ENCODE data around the gene IDE. TPM values are rescaled to one million over a fixed set of nuclear protein-coding genes. Genes with fewer than 3 reads are reported as not detected.

IDE gene
- total RNA-seq, 1 donor from 2014 or later: 25.7 TPM

- no peak for TF ChIP-seq CTCF (IDR thresholded peaks at IDR 0.05; ENCODE audit: insufficient read depth, low read length, poor library complexity, severe bottlenecking)
- Histone ChIP-seq H3K36me3 (ENCODE audit: control insufficient read depth, insufficient read depth, low read length) (no peaks in the 10 kb centered on the region), H3K27me3 (ENCODE audit: control insufficient read depth, insufficient read depth, low read length) (no peaks in the 10 kb centered on the region), H3K4me3 (ENCODE audit: low read depth, low read length) (no peak overlapping the region)
- no peak for DNase-seq (ENCODE audit: low read depth)
Observed at GRCh38 chr10:92569071-92569470, 4.8 kb downstream of the IDE start.

- H3K4me3 ChIP-seq (ENCODE audit: low read depth, low read length): no peak overlapping the region
- peak; percentile 67 for DNase-seq (ENCODE audit: low read depth)
- no peak for TF ChIP-seq CTCF (IDR thresholded peaks at IDR 0.05; ENCODE audit: insufficient read depth, low read length, poor library complexity, severe bottlenecking)
Observed at GRCh38 chr10:92567952-92568600, 5.8 kb downstream of the IDE start.

GRCh38 chr10:92562424-92562823, 11.5 kb downstream of the IDE start:
- Histone ChIP-seq H3K36me3 (ENCODE audit: control insufficient read depth, insufficient read depth, low read length) (no peaks in the 10 kb centered on the region), H3K4me3 (ENCODE audit: low read depth, low read length) (no peak overlapping the region)
- TF ChIP-seq CTCF (IDR thresholded peaks at IDR 0.05; ENCODE audit: insufficient read depth, low read length, poor library complexity, severe bottlenecking): no peak

More at GRCh38 chr10:92567952-92568600, 5.8 kb downstream of the IDE start:
- Histone ChIP-seq H3K27me3 (ENCODE audit: control insufficient read depth, insufficient read depth, low read length) (no peaks in the 10 kb centered on the region), H3K36me3 (ENCODE audit: control insufficient read depth, insufficient read depth, low read length) (no peaks in the 10 kb centered on the region)

GRCh38 chr10:92559046-92559445, 14.8 kb downstream of the IDE start:
- no peaks in the 10 kb centered on the region for H3K27me3 ChIP-seq (ENCODE audit: control insufficient read depth, insufficient read depth, low read length)
- DNase-seq (ENCODE audit: low read depth): no peak
- H3K36me3 ChIP-seq (ENCODE audit: control insufficient read depth, insufficient read depth, low read length): no peaks in the 10 kb centered on the region
- TF ChIP-seq CTCF (IDR thresholded peaks at IDR 0.05; ENCODE audit: insufficient read depth, low read length, poor library complexity, severe bottlenecking): no peak
- H3K4me3 ChIP-seq (ENCODE audit: low read depth, low read length): no peak overlapping the region

More at GRCh38 chr10:92562424-92562823, 11.5 kb downstream of the IDE start:
- H3K27me3 ChIP-seq (ENCODE audit: control insufficient read depth, insufficient read depth, low read length): no peaks in the 10 kb centered on the region
- DNase-seq (ENCODE audit: low read depth): no peak

- no peaks in the 10 kb centered on the region for H3K36me3 ChIP-seq (ENCODE audit: control insufficient read depth, insufficient read depth, low read length)
- H3K4me3 ChIP-seq (ENCODE audit: low read depth, low read length): no peak overlapping the region
- no peak for TF ChIP-seq CTCF (IDR thresholded peaks at IDR 0.05; ENCODE audit: insufficient read depth, low read length, poor library complexity, severe bottlenecking)
- no peak for DNase-seq (ENCODE audit: low read depth)
- H3K27me3 ChIP-seq (ENCODE audit: control insufficient read depth, insufficient read depth, low read length): no peaks in the 10 kb centered on the region
Observed at GRCh38 chr10:92553959-92554358, 19.9 kb downstream of the IDE start.

- peak; percentile 25 for TF ChIP-seq CTCF (IDR thresholded peaks at IDR 0.05; ENCODE audit: insufficient read depth, low read length, poor library complexity, severe bottlenecking)
- Histone ChIP-seq H3K36me3 (ENCODE audit: control insufficient read depth, insufficient read depth, low read length) (no peaks in the 10 kb centered on the region), H3K4me3 (ENCODE audit: low read depth, low read length) (no peak overlapping the region), H3K27me3 (ENCODE audit: control insufficient read depth, insufficient read depth, low read length) (no peaks in the 10 kb centered on the region)
- DNase-seq (ENCODE audit: low read depth): no peak
Observed at GRCh38 chr10:92552310-92552709, 21.6 kb downstream of the IDE start.
